Lung (tissue), 13 donors: ENCODE measurements around the gene LRRC47. TPM values are rescaled to one million over a fixed set of nuclear protein-coding genes. Genes with fewer than 3 reads are reported as not detected.

Experiments
- ATAC-seq: fragments of 200-7000 bp; cut with Tn5 transposase; one replicate; pipeline ENCODE4 v1.9.1; 2020; ENCODE audit warnings: moderate number of reproducible peaks; ENCODE audit not compliant: insufficient read depth, low FRiP score
- DNase-seq, 3 donors: peaks; one replicate each; pipeline ENCODE4 v3.0.0-alpha.2; 2013 to 2017
- H3K27ac ChIP-seq, 2 donors: one replicate each; pipeline ENCODE4 v1.5.1; 2013; ENCODE audit warnings: mild to moderate bottlenecking in 2 of 2, moderate library complexity in 2 of 2, control low read depth in 1 of 2, inconsistent platforms in 1 of 2, low read depth in 1 of 2, low read length in 1 of 2
- H3K27me3 ChIP-seq, 3 donors: one replicate each; pipeline ENCODE4 v1.5.1; 2013; ENCODE audit warnings: low read length in 2 of 3; ENCODE audit not compliant: control insufficient read depth in 3 of 3, insufficient read depth in 3 of 3
- H3K36me3 ChIP-seq, 4 donors: one replicate each; pipeline ENCODE4 v1.5.1; 2013; ENCODE audit warnings: low read length in 4 of 4, mild to moderate bottlenecking in 1 of 4, moderate library complexity in 1 of 4; ENCODE audit not compliant: control insufficient read depth in 4 of 4, insufficient read depth in 4 of 4
- H3K4me1 ChIP-seq, 5 donors: one replicate each; pipeline ENCODE4 v1.5.1; 2013; ENCODE audit warnings: low read length in 5 of 5, mild to moderate bottlenecking in 2 of 5, moderate library complexity in 1 of 5; ENCODE audit not compliant: control insufficient read depth in 5 of 5, insufficient read depth in 5 of 5
- H3K4me3 ChIP-seq: one replicate; pipeline ENCODE4 v1.5.1; 2013; ENCODE audit warnings: mild to moderate bottlenecking, control low read depth, moderate library complexity
- H3K9ac ChIP-seq, 2 donors: one replicate each; pipeline ENCODE4 v1.5.1; 2013; ENCODE audit warnings: low read length in 2 of 2, control low read depth in 1 of 2; ENCODE audit not compliant: insufficient read depth in 1 of 2
- H3K9me3 ChIP-seq, 4 donors: one replicate each; pipeline ENCODE4 v1.5.1; 2013; ENCODE audit warnings: low read length in 3 of 4, mild to moderate bottlenecking in 1 of 4, moderate library complexity in 1 of 4; ENCODE audit not compliant: control insufficient read depth in 4 of 4, insufficient read depth in 3 of 4
- CTCF ChIP-seq: IDR thresholded peaks from 2 replicates; pipeline ENCODE4 v1.5.1; 2012; ENCODE audit warnings: mild to moderate bottlenecking; ENCODE audit errors: control extremely low read depth, extremely low read depth
- WGBS, 2 donors: extraction: QIAGEN DNeasy Blood & Tissue Kit; methylation state at CpG; one replicate each; pipeline ENCODE4 v1.1.7; 2013; 5-methylcytosine and 5-hydroxymethylcytosine counted together
- polyA plus RNA-seq, 2 donors: library from polyadenylated mRNA; stranded (reverse); fragments of 200-250 nt; gene quantifications; one replicate each; pipeline ENCODE4 v1.2.1, GENCODE V29; 2013
- small RNA-seq: library from RNA; depleted of rRNA; stranded (forward); fragments of <200 nt; gene quantifications from one replicate; pipeline ENCODE3, GENCODE V24; 2014; ENCODE audit warnings: low replicate concordance
- total RNA-seq, 2 donors: library from RNA; depleted of rRNA in 1 of 2; stranded (reverse); fragments of >200 nt in 1 of 2; gene quantifications; one replicate each; pipeline ENCODE4 v1.2.1, GENCODE V29; 2014 to 2021
- donor health status: control.
- donor health status: control.
- donor health status: Bipolar disorder and iron deficiency.
- donor health status: healthy.
- donor health status: DM: yes; HTN: yes; CAD: no.

Gene LRRC47
- total and polyA plus RNA-seq, 4 donors, result 14.4 to 33.9 (median 20.5) TPM

- no peak for DNase-seq
- peaks cover 0 to 15% (median 1%) of the 10 kb centered on the region in 4 donors for H3K36me3 ChIP-seq
- ATAC-seq, result no peak
- no peak overlapping the region for H3K27ac ChIP-seq
- no peak overlapping the region for H3K4me3 ChIP-seq
- H3K27me3 ChIP-seq, result peaks cover 0 to 5% (median 0%) of the 10 kb centered on the region in 3 donors
- peaks cover 0 to 6% (median 0%) of the 10 kb centered on the region in 5 donors for H3K4me1 ChIP-seq
- peaks cover 0 to 2% (median 0%) of the 10 kb centered on the region in 4 donors for H3K9me3 ChIP-seq
- no peak for TF ChIP-seq CTCF
- H3K9ac ChIP-seq, result no peak overlapping the region
- WGBS, 2 donors, result 66 to 79% methylated on average over 25 of the region's 25 CpGs
Measured at GRCh38 chr1:3731583-3732433, 64.5 kb downstream of the LRRC47 start.

GRCh38 chr1:3730543-3731247 is 65.6 kb downstream of the LRRC47 start:
- peaks cover 0 to 8% (median 0%) of the 10 kb centered on the region in 4 donors for H3K36me3 ChIP-seq
- H3K27me3 ChIP-seq, result peaks cover 0 to 5% (median 0%) of the 10 kb centered on the region in 3 donors
- no peak for TF ChIP-seq CTCF
- DNase-seq, result no peak
- no peak overlapping the region for H3K4me3 ChIP-seq
- H3K4me1 ChIP-seq, result peaks cover 0 to 6% (median 0%) of the 10 kb centered on the region in 5 donors
- H3K9ac ChIP-seq, result no peak overlapping the region
- 69 to 79% methylated on average over 25 of the region's 25 CpGs for WGBS, 2 donors
- peaks cover 0 to 2% (median 0%) of the 10 kb centered on the region in 4 donors for H3K9me3 ChIP-seq
- no peak for ATAC-seq
- no peak overlapping the region for H3K27ac ChIP-seq

- Histone ChIP-seq H3K36me3 (peaks cover 0 to 3% (median 0%) of the 10 kb centered on the region in 4 donors), H3K27ac (no peak overlapping the region), H3K4me3 (no peak overlapping the region), H3K9ac (no peak overlapping the region), H3K9me3 (peaks cover 0 to 2% (median 0%) of the 10 kb centered on the region in 4 donors), H3K4me1 (peaks cover 0 to 6% (median 0%) of the 10 kb centered on the region in 5 donors), H3K27me3 (peaks cover 0 to 5% (median 0%) of the 10 kb centered on the region in 3 donors)
- WGBS, 2 donors, result 78 to 82% methylated on average over 30 to 32 of the region's 32 CpGs
- no peak for TF ChIP-seq CTCF
- no peak for DNase-seq
- peak; percentile 4 for ATAC-seq
Measured at GRCh38 chr1:3729594-3730542, 66.4 kb downstream of the LRRC47 start.

Small RNA genes lying within 50 kb of the gene (small RNA-seq; reads per million reads assigned to genes)
- not detected for gene RF02197
- gene RN7SL574P, result not detected

Other genes starting within 250 kb of the LRRC47 start
- gene MEGF6, start 185.0 kb downstream of the LRRC47 start, total RNA-seq, result 10 to 100 TPM; 44.1 to 54.2 TPM
- 10 to 100 TPM; 17.7 to 52.4 TPM for gene MEGF6, start 185.0 kb downstream of the LRRC47 start, polyA plus RNA-seq
- 10 to 100 TPM; 30.7 to 46.6 TPM for gene TPRG1L, start 171.5 kb downstream of the LRRC47 start, total RNA-seq
- gene TPRG1L, start 171.5 kb downstream of the LRRC47 start, polyA plus RNA-seq, result 10 to 100 TPM; 24.1 to 35.1 TPM
- 10 to 100 TPM; 17.3 to 24.7 TPM for gene WRAP73, start 146.4 kb downstream of the LRRC47 start, total RNA-seq
- 10 to 100 TPM; 20.9 to 25.3 TPM for gene WRAP73, start 146.4 kb downstream of the LRRC47 start, polyA plus RNA-seq
- 10 to 100 TPM in 1 of 2 donors, 1 to 10 TPM in 1; 2.5 to 12.3 TPM for gene TP73, start 144.0 kb downstream of the LRRC47 start, total RNA-seq
- gene TP73, start 144.0 kb downstream of the LRRC47 start, polyA plus RNA-seq, result 1 to 10 TPM; 1.7 to 2.0 TPM
- gene CCDC27, start 44.0 kb downstream of the LRRC47 start, total RNA-seq, result not detected
- not detected for gene CCDC27, start 44.0 kb downstream of the LRRC47 start, polyA plus RNA-seq
- 10 to 100 TPM in 1 of 2 donors, 1 to 10 TPM in 1; 8.0 to 11.0 TPM for gene SMIM1, start 23.7 kb downstream of the LRRC47 start, total RNA-seq
- 10 to 100 TPM; 10.7 to 15.9 TPM for gene SMIM1, start 23.7 kb downstream of the LRRC47 start, polyA plus RNA-seq
- 10 to 100 TPM; 39.5 to 56.5 TPM for gene CEP104, start 60.7 kb upstream of the LRRC47 start, total RNA-seq
- 10 to 100 TPM in 1 of 2 donors, 1 to 10 TPM in 1; 8.9 to 11.4 TPM for gene CEP104, start 60.7 kb upstream of the LRRC47 start, polyA plus RNA-seq
- 10 to 100 TPM in 1 of 2 donors, 1 to 10 TPM in 1; 6.1 to 12.1 TPM for gene DFFB, start 61.0 kb upstream of the LRRC47 start, total RNA-seq
- gene DFFB, start 61.0 kb upstream of the LRRC47 start, polyA plus RNA-seq, result 1 to 10 TPM; 5.1 to 5.6 TPM
- gene C1orf174, start 103.8 kb upstream of the LRRC47 start, total RNA-seq, result 10 to 100 TPM; 19.3 TPM
- gene C1orf174, start 103.8 kb upstream of the LRRC47 start, polyA plus RNA-seq, result 10 to 100 TPM; 10.8 to 15.8 TPM